Activated CD4-positive, alpha-beta T cell treated with anti-CD3 and anti-CD28 coated beads, Interleukin-2, amount 50 U/mL, for 48 hours (primary cell): ENCODE results near the gene ACBD6.

Experiments used
- DNase-seq, 2 experiments: peaks; one replicate each; pipeline ENCODE4 v3.0.0-alpha.2; 2020

Gene ACBD6

GRCh38 chr1:180290265-180291001, 211.9 kb downstream of the ACBD6 start:
- no peak for DNase-seq

GRCh38 chr1:180288940-180289339, 213.4 kb downstream of the ACBD6 start:
- no peak for DNase-seq

GRCh38 chr1:180287988-180288705, 214.2 kb downstream of the ACBD6 start:
- no peak for DNase-seq

- DNase-seq: no peak
Observed at GRCh38 chr1:180286417-180286816, 216.0 kb downstream of the ACBD6 start.

- DNase-seq: no peak
Observed at GRCh38 chr1:180283098-180283497, 219.3 kb downstream of the ACBD6 start.

GRCh38 chr1:180282401-180283044, 219.9 kb downstream of the ACBD6 start:
- no peak for DNase-seq

GRCh38 chr1:180281490-180281889, 220.9 kb downstream of the ACBD6 start:
- no peak for DNase-seq

GRCh38 chr1:180280617-180281016, 221.8 kb downstream of the ACBD6 start:
- DNase-seq: no peak

GRCh38 chr1:180279651-180280050, 222.7 kb downstream of the ACBD6 start:
- DNase-seq: no peak

GRCh38 chr1:180278596-180279395, 223.6 kb downstream of the ACBD6 start:
- DNase-seq: no peak

- no peak for DNase-seq
Observed at GRCh38 chr1:180278194-180278515, 224.2 kb downstream of the ACBD6 start.

GRCh38 chr1:180277476-180278193, 224.7 kb downstream of the ACBD6 start:
- DNase-seq: no peak

GRCh38 chr1:180275726-180276125, 226.7 kb downstream of the ACBD6 start:
- no peak for DNase-seq

GRCh38 chr1:180274221-180274620, 228.2 kb downstream of the ACBD6 start:
- DNase-seq: no peak

- DNase-seq: no peak
Observed at GRCh38 chr1:180273066-180273465, 229.3 kb downstream of the ACBD6 start.

- no peak for DNase-seq
Observed at GRCh38 chr1:180272395-180272794, 230.0 kb downstream of the ACBD6 start.

- no peak for DNase-seq
Observed at GRCh38 chr1:180271272-180272255, 230.8 kb downstream of the ACBD6 start.

- no peak for DNase-seq
Observed at GRCh38 chr1:180270530-180271271, 231.7 kb downstream of the ACBD6 start.

- no peak for DNase-seq
Observed at GRCh38 chr1:180269645-180270529, 232.5 kb downstream of the ACBD6 start.
